ENCODE results near the gene SH2D3C.

- TF ChIP-seq CTCF (conservative IDR thresholded peaks at IDR 0.05) (no peak), EZH2 (IDR thresholded peaks at IDR 0.05; ENCODE audit: low read depth) (no peak)
Measured at GRCh38 chr9:127808347-127809001, 30.0 kb upstream of the SH2D3C start.
